Trophoblast cell (in vitro differentiated cells and primary cell): ENCODE measurements around the gene NFATC1.

Experiments
- DNase-seq, 2 donors: peaks; one replicate each; pipeline ENCODE4 v3.0.0-alpha.2; 2016
- H2AFZ ChIP-seq: 2 replicates; pipeline ENCODE4 v1.6.1; 2013; ENCODE audit warnings: low read length, moderate library complexity, mild to moderate bottlenecking; ENCODE audit not compliant: insufficient read depth, poor library complexity
- H2AK5ac ChIP-seq: 2 replicates; pipeline ENCODE4 v1.6.1; 2013; ENCODE audit warnings: mild to moderate bottlenecking, low read length
- H2BK120ac ChIP-seq: 2 replicates; pipeline ENCODE4 v1.6.1; 2013; ENCODE audit warnings: low read length, mild to moderate bottlenecking, moderate library complexity; ENCODE audit not compliant: insufficient read depth, poor library complexity
- H2BK12ac ChIP-seq: 2 replicates; pipeline ENCODE4 v1.6.1; 2013; ENCODE audit warnings: mild to moderate bottlenecking, low read length, moderate library complexity
- H2BK5ac ChIP-seq: 2 replicates; pipeline ENCODE4 v1.6.1; 2013; ENCODE audit warnings: low read length, low read depth, moderate library complexity, mild to moderate bottlenecking; ENCODE audit not compliant: poor library complexity
- H3K14ac ChIP-seq: 2 replicates; pipeline ENCODE4 v1.6.1; 2013; ENCODE audit warnings: mild to moderate bottlenecking, low read length
- H3K18ac ChIP-seq: 2 replicates; pipeline ENCODE4 v1.6.1; 2013; ENCODE audit warnings: mild to moderate bottlenecking, low read length
- H3K23ac ChIP-seq: 2 replicates; pipeline ENCODE4 v1.6.1; 2013; ENCODE audit warnings: low read length
- H3K27ac ChIP-seq: 2 replicates; pipeline ENCODE4 v1.5.1; 2013; ENCODE audit warnings: low read depth, mild to moderate bottlenecking, inconsistent platforms, low read length, moderate library complexity
- H3K27me3 ChIP-seq: 2 replicates; pipeline ENCODE4 v1.6.1; 2013; ENCODE audit warnings: inconsistent platforms, mild to moderate bottlenecking, low read length, moderate library complexity; ENCODE audit not compliant: insufficient read depth
- H3K36me3 ChIP-seq, 2 experiments: 1 replicate in 1 of 2; 2 replicates in 1 of 2; pipeline ENCODE4 v1.6.1; 2013; ENCODE audit warnings: low read length in 2 of 2, mild to moderate bottlenecking in 2 of 2, moderate library complexity in 1 of 2; ENCODE audit not compliant: insufficient read depth in 2 of 2, control insufficient read depth in 1 of 2
- H3K4ac ChIP-seq: 2 replicates; pipeline ENCODE4 v1.6.1; 2013; ENCODE audit warnings: low read depth, mild to moderate bottlenecking, low read length, moderate library complexity
- H3K4me1 ChIP-seq, 2 experiments: 1 replicate in 1 of 2; 2 replicates in 1 of 2; pipeline ENCODE4 v1.6.1; 2013; ENCODE audit warnings: low read length in 2 of 2, mild to moderate bottlenecking in 2 of 2, moderate library complexity in 1 of 2; ENCODE audit not compliant: insufficient read depth in 2 of 2, control insufficient read depth in 1 of 2
- H3K4me2 ChIP-seq: 2 replicates; pipeline ENCODE4 v1.6.1; 2013; ENCODE audit warnings: inconsistent platforms, mild to moderate bottlenecking, low read length, moderate library complexity
- H3K4me3 ChIP-seq: 2 replicates; pipeline ENCODE4 v1.5.1; 2013; ENCODE audit warnings: mild to moderate bottlenecking, low read depth, low read length, inconsistent platforms
- H3K79me1 ChIP-seq: one replicate; pipeline ENCODE4 v1.6.1; 2013; ENCODE audit warnings: low read length
- H3K79me2 ChIP-seq: 2 replicates; pipeline ENCODE4 v1.6.1; 2013; ENCODE audit warnings: low read length, mild to moderate bottlenecking; ENCODE audit not compliant: control insufficient read depth, insufficient read depth, poor library complexity
- H3K9ac ChIP-seq: 2 replicates; pipeline ENCODE4 v1.6.1; 2013; ENCODE audit warnings: mild to moderate bottlenecking, low read length
- H3K9me3 ChIP-seq: 2 replicates; pipeline ENCODE4 v1.6.1; 2013; ENCODE audit warnings: low read depth, mild to moderate bottlenecking, control low read depth, inconsistent platforms, low read length; ENCODE audit not compliant: insufficient read depth
- H4K12ac ChIP-seq: 2 replicates; pipeline ENCODE4 v1.6.1; 2013; ENCODE audit warnings: low read depth, mild to moderate bottlenecking, low read length, moderate library complexity
- H4K8ac ChIP-seq: 2 replicates; pipeline ENCODE4 v1.6.1; 2013; ENCODE audit warnings: low read depth, mild to moderate bottlenecking, low read length, moderate library complexity
- H4K91ac ChIP-seq: one replicate; pipeline ENCODE4 v1.6.1; 2013; ENCODE audit warnings: low read depth, mild to moderate bottlenecking, low read length, moderate library complexity
- WGBS: extraction: QIAGEN DNeasy Blood & Tissue Kit; methylation state at CpG from one replicate; pipeline ENCODE4 v1.1.7; 2013; ENCODE audit warnings: missing lambda C conversion rate; ENCODE audit not compliant: insufficient read length, insufficient coverage; ENCODE audit errors: extremely low coverage; 5-methylcytosine and 5-hydroxymethylcytosine counted together

NFATC1 gene

GRCh38 chr18:79405781-79406575 lies 10.2 kb downstream of the NFATC1 start:
- Histone ChIP-seq H3K4ac (no peak overlapping the region), H3K9me3 (peaks cover 2% of the 10 kb centered on the region)
- no CpG with 5 or more reads among the region's 27 CpGs for WGBS

GRCh38 chr18:79406708-79407107 lies 11.0 kb downstream of the NFATC1 start:
- no peak overlapping the region for H3K4me3 ChIP-seq
- H4K12ac ChIP-seq: no peak overlapping the region
- H2BK12ac ChIP-seq: no peak overlapping the region
- H3K4me1 ChIP-seq: peaks cover 3 to 5% of the 10 kb centered on the region in 2 experiments
- H3K18ac ChIP-seq: no peak overlapping the region
- no peak overlapping the region for H3K23ac ChIP-seq
- H3K79me2 ChIP-seq: no peaks in the 10 kb centered on the region
- H2BK5ac ChIP-seq: no peak overlapping the region
- no peak overlapping the region for H2BK120ac ChIP-seq
- no peak overlapping the region for H3K4me2 ChIP-seq
- H2AFZ ChIP-seq: no peak overlapping the region
- no peak overlapping the region for H3K14ac ChIP-seq
- H3K4ac ChIP-seq: no peak overlapping the region
- DNase-seq: no peak
- no peak overlapping the region for H4K91ac ChIP-seq
- H3K36me3 ChIP-seq: peaks cover 4% of the 10 kb centered on the region in 2 experiments
- no peak overlapping the region for H3K27ac ChIP-seq
- H2AK5ac ChIP-seq: no peak overlapping the region
- WGBS: no CpG with 5 or more reads among the region's 30 CpGs
- H3K79me1 ChIP-seq: no peaks in the 10 kb centered on the region
- H3K27me3 ChIP-seq: no peaks in the 10 kb centered on the region
- H3K9ac ChIP-seq: no peak overlapping the region
- H4K8ac ChIP-seq: no peak overlapping the region
- H3K9me3 ChIP-seq: peaks cover 2% of the 10 kb centered on the region

More at GRCh38 chr18:79405781-79406575, 10.2 kb downstream of the NFATC1 start:
- H2BK5ac ChIP-seq: no peak overlapping the region
- DNase-seq: no peak
- no peak overlapping the region for H4K91ac ChIP-seq
- no peak overlapping the region for H2BK12ac ChIP-seq
- H3K27ac ChIP-seq: no peak overlapping the region
- no peak overlapping the region for H3K9ac ChIP-seq
- peaks cover 2 to 4% of the 10 kb centered on the region in 2 experiments for H3K36me3 ChIP-seq
- no peaks in the 10 kb centered on the region for H3K79me1 ChIP-seq
- H3K79me2 ChIP-seq: no peaks in the 10 kb centered on the region
- H4K8ac ChIP-seq: no peak overlapping the region
- no peak overlapping the region for H3K23ac ChIP-seq
- H4K12ac ChIP-seq: no peak overlapping the region
- no peaks in the 10 kb centered on the region for H3K27me3 ChIP-seq
- H2AK5ac ChIP-seq: no peak overlapping the region
- no peak overlapping the region for H3K18ac ChIP-seq
- no peak overlapping the region for H2BK120ac ChIP-seq
- no peak overlapping the region for H3K4me3 ChIP-seq
- H2AFZ ChIP-seq: no peak overlapping the region
- peaks cover 3 to 5% of the 10 kb centered on the region in 2 experiments for H3K4me1 ChIP-seq
- no peak overlapping the region for H3K4me2 ChIP-seq
- no peak overlapping the region for H3K14ac ChIP-seq

- Histone ChIP-seq H2BK120ac (no peak overlapping the region), H4K12ac (no peak overlapping the region), H2BK5ac (no peak overlapping the region), H3K4me3 (no peak overlapping the region), H3K79me2 (no peaks in the 10 kb centered on the region), H3K4me1 (peaks cover 10 to 11% of the 10 kb centered on the region in 2 experiments), H4K91ac (no peak overlapping the region), H3K4ac (no peak overlapping the region), H3K23ac (no peak overlapping the region), H4K8ac (no peak overlapping the region), H2AFZ (no peak overlapping the region), H3K79me1 (no peaks in the 10 kb centered on the region), H3K36me3 (peaks cover 4 to 6% of the 10 kb centered on the region in 2 experiments), H2BK12ac (no peak overlapping the region), H3K9me3 (peaks cover 2% of the 10 kb centered on the region), H3K27ac (no peak overlapping the region), H3K9ac (no peak overlapping the region), H3K18ac (no peak overlapping the region), H3K27me3 (no peaks in the 10 kb centered on the region), H3K14ac (no peak overlapping the region), H3K4me2 (no peak overlapping the region), H2AK5ac (no peak overlapping the region)
- no peak for DNase-seq
- WGBS: 100% methylated on average over 3 of the region's 3 CpGs
These were observed 13.6 kb downstream of the NFATC1 start for GRCh38 chr18:79409313-79409712.

- no peak overlapping the region for H2AFZ ChIP-seq
- no CpG with 5 or more reads among the region's 30 CpGs for WGBS
- no peak overlapping the region for H3K9ac ChIP-seq
- H4K8ac ChIP-seq: no peak overlapping the region
- no peak overlapping the region for H3K27ac ChIP-seq
- H3K79me2 ChIP-seq: no peaks in the 10 kb centered on the region
- H4K91ac ChIP-seq: no peak overlapping the region
- H2BK5ac ChIP-seq: no peak overlapping the region
- no peak overlapping the region for H4K12ac ChIP-seq
- peaks cover 9 to 10% of the 10 kb centered on the region in 2 experiments for H3K4me1 ChIP-seq
- no peak overlapping the region for H3K4ac ChIP-seq
- no peak overlapping the region for H2BK12ac ChIP-seq
- H3K79me1 ChIP-seq: no peaks in the 10 kb centered on the region
- no peak overlapping the region for H3K4me2 ChIP-seq
- no peaks in the 10 kb centered on the region for H3K27me3 ChIP-seq
- H2AK5ac ChIP-seq: no peak overlapping the region
- H3K9me3 ChIP-seq: peaks cover 2% of the 10 kb centered on the region
- DNase-seq: no peak
- H3K23ac ChIP-seq: no peak overlapping the region
- H2BK120ac ChIP-seq: no peak overlapping the region
- no peak overlapping the region for H3K14ac ChIP-seq
- H3K4me3 ChIP-seq: no peak overlapping the region
- no peak overlapping the region for H3K18ac ChIP-seq
- peaks cover 4 to 6% of the 10 kb centered on the region in 2 experiments for H3K36me3 ChIP-seq
These were observed 14.5 kb downstream of the NFATC1 start for GRCh38 chr18:79410171-79410641.
